C4-2B (cell line): Measurements from ENCODE around the gene MYZAP.
A peak's percentile ranks its signal among the peaks of the same experiment; 100 is the strongest.

ENCODE experiments used
- CTCF ChIP-seq: fragments of 450-650 bp; conservative IDR thresholded peaks from 2 replicates; pipeline ENCODE4 v1.5.1; 2017; ENCODE audit warnings: mild to moderate bottlenecking
- ZFX ChIP-seq: fragments of 450-650 bp; IDR thresholded peaks from 2 replicates; pipeline ENCODE4 v1.6.1; 2017

GRCh38 chr15:57732526-57733331, 141.0 kb downstream of the MYZAP start:
- TF ChIP-seq CTCF (peak; percentile 97), ZFX (no peak)
